Neural progenitor cell (in vitro differentiated cells): ENCODE measurements around the gene SMIM15.

Experiments used
- EZH2 ChIP-seq: fragments of 200-600 bp; sonication (generic); IDR thresholded peaks from 2 replicates; pipeline ENCODE4 v1.6.1; 2017; ENCODE audit warnings: antibody characterized with exemption, mild to moderate bottlenecking, moderate library complexity
- TF ChIP-seq, protein P1 (sequence below): fragments of 200-600 bp; sonication (generic); IDR thresholded peaks from 2 replicates; pipeline ENCODE4 v1.5.1; 2017; ENCODE audit warnings: antibody characterized with exemption, mild to moderate bottlenecking

DNA sequence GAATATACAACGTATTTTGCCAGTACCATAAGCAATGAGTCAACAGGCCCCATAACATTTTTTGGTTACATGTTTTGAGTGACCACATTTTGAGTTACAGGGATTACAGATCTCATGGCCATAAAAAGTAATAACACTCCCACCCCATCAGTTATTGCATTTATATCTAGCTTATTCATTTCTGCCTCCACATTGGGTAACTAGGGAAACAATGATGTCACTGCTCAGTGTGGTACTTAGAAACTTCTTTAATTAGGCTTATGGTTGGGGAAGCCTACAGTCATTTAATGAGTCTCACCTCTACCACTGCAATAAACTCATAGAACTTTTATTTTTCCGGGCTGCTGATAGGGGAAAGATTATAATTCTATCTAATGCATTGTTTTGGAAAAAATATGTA lies 39.9 kb upstream of the SMIM15 start:
- TF ChIP-seq, protein P1, sequence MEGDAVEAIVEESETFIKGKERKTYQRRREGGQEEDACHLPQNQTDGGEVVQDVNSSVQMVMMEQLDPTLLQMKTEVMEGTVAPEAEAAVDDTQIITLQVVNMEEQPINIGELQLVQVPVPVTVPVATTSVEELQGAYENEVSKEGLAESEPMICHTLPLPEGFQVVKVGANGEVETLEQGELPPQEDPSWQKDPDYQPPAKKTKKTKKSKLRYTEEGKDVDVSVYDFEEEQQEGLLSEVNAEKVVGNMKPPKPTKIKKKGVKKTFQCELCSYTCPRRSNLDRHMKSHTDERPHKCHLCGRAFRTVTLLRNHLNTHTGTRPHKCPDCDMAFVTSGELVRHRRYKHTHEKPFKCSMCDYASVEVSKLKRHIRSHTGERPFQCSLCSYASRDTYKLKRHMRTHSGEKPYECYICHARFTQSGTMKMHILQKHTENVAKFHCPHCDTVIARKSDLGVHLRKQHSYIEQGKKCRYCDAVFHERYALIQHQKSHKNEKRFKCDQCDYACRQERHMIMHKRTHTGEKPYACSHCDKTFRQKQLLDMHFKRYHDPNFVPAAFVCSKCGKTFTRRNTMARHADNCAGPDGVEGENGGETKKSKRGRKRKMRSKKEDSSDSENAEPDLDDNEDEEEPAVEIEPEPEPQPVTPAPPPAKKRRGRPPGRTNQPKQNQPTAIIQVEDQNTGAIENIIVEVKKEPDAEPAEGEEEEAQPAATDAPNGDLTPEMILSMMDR = no peak
- no peak for TF ChIP-seq EZH2
